HEK293T (cell line): ENCODE measurements around the gene RNF123.

Source experiments
- CTCF ChIA-PET: fragments of 350-600 bp; formaldehyde crosslinking; extraction: SDS; loops from one replicate; lab custom pipeline; 2021; ENCODE audit warnings: antibody characterized with exemption, inconsistent platforms; lab: Yijun Ruan, JAX
- POLR2A ChIA-PET: fragments of 350-600 bp; formaldehyde crosslinking; extraction: SDS; loops from one replicate; lab custom pipeline; 2020; ENCODE audit warnings: antibody characterized with exemption, inconsistent platforms; lab: Yijun Ruan, JAX
- DNase-seq: peaks from one replicate; pipeline ENCODE4 v3.0.0; 2012; ENCODE audit warnings: mixed read lengths; ENCODE audit errors: extremely low spot score
- ARNT ChIP-seq: fragments of 450-650 bp; IDR thresholded peaks from 2 replicates; pipeline ENCODE4 v1.6.1; 2017; ENCODE audit warnings: mild to moderate bottlenecking
- BHLHE40 ChIP-seq: fragments of 450-650 bp; IDR thresholded peaks from 2 replicates; pipeline ENCODE4 v1.6.1; 2016; ENCODE audit warnings: mild to moderate bottlenecking, moderate library complexity, borderline replicate concordance
- CTBP1 ChIP-seq: fragments of 450-650 bp; IDR thresholded peaks from 2 replicates; pipeline ENCODE4 v1.6.1; 2016; ENCODE audit warnings: borderline replicate concordance
- ELF4 ChIP-seq: fragments of 450-650 bp; IDR thresholded peaks from 2 replicates; pipeline ENCODE4 v1.6.1; 2017; ENCODE audit warnings: antibody characterized with exemption
- FOXA1 ChIP-seq: fragments of 450-650 bp; IDR thresholded peaks from 2 replicates; pipeline ENCODE4 v1.6.1; 2016; ENCODE audit warnings: mild to moderate bottlenecking
- FOXK2 ChIP-seq: fragments of 450-650 bp; IDR thresholded peaks from 2 replicates; pipeline ENCODE4 v1.6.1; 2016; ENCODE audit warnings: mild to moderate bottlenecking
- FOXM1 ChIP-seq: fragments of 450-650 bp; IDR thresholded peaks from 2 replicates; pipeline ENCODE4 v1.6.1; 2017; ENCODE audit warnings: mild to moderate bottlenecking, borderline replicate concordance
- HDGF ChIP-seq: fragments of 450-650 bp; IDR thresholded peaks from 2 replicates; pipeline ENCODE4 v1.6.1; 2017; ENCODE audit warnings: antibody characterized with exemption, borderline replicate concordance
- L3MBTL2 ChIP-seq: fragments of 450-650 bp; conservative IDR thresholded peaks from 2 replicates; pipeline ENCODE4 v1.6.1; 2016; ENCODE audit warnings: mild to moderate bottlenecking
- LEF1 ChIP-seq: fragments of 450-650 bp; IDR thresholded peaks from 2 replicates; pipeline ENCODE4 v1.6.1; 2017; ENCODE audit warnings: mild to moderate bottlenecking, borderline replicate concordance
- NFRKB ChIP-seq: fragments of 450-650 bp; IDR thresholded peaks from 2 replicates; pipeline ENCODE4 v1.6.1; 2016; ENCODE audit warnings: mild to moderate bottlenecking, moderate library complexity
- SP1 ChIP-seq: fragments of 450-650 bp; IDR thresholded peaks from 2 replicates; pipeline ENCODE4 v1.6.1; 2017
- SUZ12 ChIP-seq: fragments of 450-650 bp; IDR thresholded peaks from 2 replicates; pipeline ENCODE4 v1.6.1; 2016; ENCODE audit warnings: mild to moderate bottlenecking
- TARDBP ChIP-seq: fragments of 450-650 bp; IDR thresholded peaks from 2 replicates; pipeline ENCODE4 v1.6.1; 2016
- ZNF384 ChIP-seq: fragments of 450-650 bp; IDR thresholded peaks from 2 replicates; pipeline ENCODE4 v1.6.1; 2016
- TF ChIP-seq, protein P1 (sequence below): fragments of 450-650 bp; IDR thresholded peaks from 2 replicates; pipeline ENCODE4 v1.6.1; 2016

Gene RNF123

DNA sequence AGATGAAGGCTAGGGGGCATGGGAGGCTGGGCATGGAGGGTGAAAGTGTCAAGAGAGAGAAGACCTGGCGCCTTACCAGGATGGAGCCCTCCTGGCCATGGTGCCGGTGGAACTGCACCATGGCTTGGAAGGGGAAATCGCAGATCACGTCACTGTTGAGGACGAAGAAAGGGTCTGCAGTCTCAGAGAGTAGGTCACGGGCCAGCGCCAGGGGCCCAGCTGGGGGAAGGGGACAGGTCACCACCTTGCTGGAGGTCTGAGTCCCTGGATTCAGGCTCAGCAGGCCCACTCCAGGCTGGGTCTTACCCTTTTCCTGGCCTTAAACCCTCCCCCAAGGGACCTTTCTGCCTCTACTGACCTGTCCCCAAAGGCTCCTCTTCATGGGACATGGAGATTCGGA lies 33.5 kb downstream of the RNF123 start:
- TF ChIP-seq SUZ12: no peak
- TF ChIP-seq, protein P1, sequence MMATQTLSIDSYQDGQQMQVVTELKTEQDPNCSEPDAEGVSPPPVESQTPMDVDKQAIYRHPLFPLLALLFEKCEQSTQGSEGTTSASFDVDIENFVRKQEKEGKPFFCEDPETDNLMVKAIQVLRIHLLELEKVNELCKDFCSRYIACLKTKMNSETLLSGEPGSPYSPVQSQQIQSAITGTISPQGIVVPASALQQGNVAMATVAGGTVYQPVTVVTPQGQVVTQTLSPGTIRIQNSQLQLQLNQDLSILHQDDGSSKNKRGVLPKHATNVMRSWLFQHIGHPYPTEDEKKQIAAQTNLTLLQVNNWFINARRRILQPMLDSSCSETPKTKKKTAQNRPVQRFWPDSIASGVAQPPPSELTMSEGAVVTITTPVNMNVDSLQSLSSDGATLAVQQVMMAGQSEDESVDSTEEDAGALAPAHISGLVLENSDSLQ: no peak
- no peak for TF ChIP-seq SP1
- TF ChIP-seq ZNF384: no peak
- TF ChIP-seq FOXA1: no peak
- no peak for TF ChIP-seq L3MBTL2
- TF ChIP-seq FOXK2: no peak
- no peak for TF ChIP-seq HDGF
- TF ChIP-seq ELF4: no peak
- TF ChIP-seq LEF1: no peak
- TF ChIP-seq BHLHE40: no peak
- no peak for TF ChIP-seq TARDBP
- TF ChIP-seq FOXM1: no peak
- no peak for TF ChIP-seq CTBP1
- no peak for TF ChIP-seq NFRKB
- TF ChIP-seq ARNT: no peak

DNA sequence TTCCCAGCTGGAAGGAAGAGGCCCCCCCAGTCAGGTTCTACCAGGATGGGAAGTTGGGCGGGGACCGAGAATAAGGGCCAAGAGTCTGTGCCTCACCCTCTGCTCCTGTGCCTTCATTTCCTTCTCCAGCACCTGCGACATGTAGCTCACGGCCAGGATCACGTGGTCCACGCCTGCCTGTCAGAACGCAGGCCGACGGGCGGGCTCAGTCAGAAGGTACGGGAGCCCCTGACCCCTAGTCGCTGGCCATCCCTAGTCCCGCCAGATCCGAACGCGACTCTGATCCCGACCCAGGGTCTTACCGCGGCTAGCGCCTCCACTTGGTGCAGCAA lies 33.9 kb downstream of the RNF123 start:
- POLR2A ChIA-PET: interaction anchor here (0.7 to 1.7 kb wide), 4 partner anchors 9 to 84 kb away, joined by 3 to 4 read pairs (median 4); no protein-coding TSS in a partner anchor
- CTCF ChIA-PET: no interaction called here
- TF ChIP-seq, protein P1: no peak; the same call in 1 of the 2 replicates
- TF ChIP-seq NFRKB (no peak), FOXM1 (no peak), LEF1 (no peak), BHLHE40 (no peak), CTBP1 (no peak), ELF4 (no peak), L3MBTL2 (peak; percentile 66; the same call in 1 of the 2 replicates)
- DNase-seq: no peak

More for the DNA sequence above, 33.5 kb downstream of the RNF123 start:
- DNase-seq: no peak
- POLR2A ChIA-PET: interaction anchor here (1.2 to 1.9 kb wide), 4 partner anchors 9 to 85 kb away, joined by 3 to 6 read pairs (median 4); no protein-coding TSS in a partner anchor
- CTCF ChIA-PET: no interaction called here

DNA sequence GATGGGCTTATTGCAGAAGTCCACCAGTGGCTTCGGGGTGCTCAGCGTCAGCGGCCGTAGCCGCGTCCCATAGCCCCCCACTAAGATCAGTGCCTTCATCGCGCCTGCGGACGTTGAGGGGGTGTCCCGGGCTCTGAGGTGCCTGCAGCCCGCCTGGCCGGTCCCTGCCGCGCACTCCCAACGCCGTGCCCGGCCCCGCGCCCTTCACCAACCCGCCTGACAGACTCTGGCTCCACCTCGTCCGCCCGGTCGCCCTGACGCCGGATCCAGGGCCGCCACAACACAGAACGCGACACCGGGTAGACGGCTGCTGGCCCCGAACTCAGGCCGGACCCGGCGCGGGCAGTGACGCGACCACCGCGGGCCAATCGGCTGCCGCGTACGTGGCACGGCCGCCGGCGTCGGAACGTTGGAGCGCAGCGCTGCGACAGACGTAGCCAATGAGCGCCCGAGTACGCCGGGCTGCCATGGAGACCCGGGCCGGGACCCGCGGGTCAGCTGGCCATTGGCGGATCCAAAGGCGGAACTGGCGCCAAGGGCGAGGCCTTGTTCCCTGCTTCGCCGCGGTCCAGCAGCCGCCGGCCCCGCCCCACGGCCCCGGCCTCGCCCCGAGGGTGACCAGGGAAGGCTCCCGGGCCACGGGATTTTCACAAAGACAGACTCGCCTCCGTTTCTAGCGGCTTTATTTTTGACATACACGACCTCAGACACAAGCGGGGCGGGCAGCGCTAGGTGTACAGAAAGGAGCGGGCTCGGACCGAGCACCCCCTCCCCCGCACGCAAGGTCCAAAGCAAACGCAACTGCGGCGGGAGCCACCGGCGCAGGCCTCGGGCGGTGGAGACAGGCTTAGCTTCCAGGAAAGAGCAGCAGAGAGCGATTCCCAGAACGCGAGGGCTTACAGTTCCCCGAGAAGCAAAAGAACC lies 34.5 kb downstream of the RNF123 start, which contains the start of gene GMPPB:
Gene GMPPB (minus strand): TSS at position 324 of the 924 bp plus-strand sequence. CDS start 225 bp downstream, at position 99.
- DNase-seq: peak; percentile 96
- TF ChIP-seq HDGF (no peak), L3MBTL2 (peak; percentile 60), ELF4 (0 out of 2 replicates have a peak, but pooled peaks have one; percentile 39)
- POLR2A ChIA-PET: interaction anchor here (0.6 to 1.7 kb wide), 6 partner anchors 8 to 84 kb away, joined by 3 to 4 read pairs (median 4); partner anchors contain the start of gene IP6K1
- CTCF ChIA-PET: interaction anchor here (1.0 kb wide), 1 partner anchor 23 kb away, joined by 5 read pairs; no protein-coding TSS in a partner anchor

DNA sequence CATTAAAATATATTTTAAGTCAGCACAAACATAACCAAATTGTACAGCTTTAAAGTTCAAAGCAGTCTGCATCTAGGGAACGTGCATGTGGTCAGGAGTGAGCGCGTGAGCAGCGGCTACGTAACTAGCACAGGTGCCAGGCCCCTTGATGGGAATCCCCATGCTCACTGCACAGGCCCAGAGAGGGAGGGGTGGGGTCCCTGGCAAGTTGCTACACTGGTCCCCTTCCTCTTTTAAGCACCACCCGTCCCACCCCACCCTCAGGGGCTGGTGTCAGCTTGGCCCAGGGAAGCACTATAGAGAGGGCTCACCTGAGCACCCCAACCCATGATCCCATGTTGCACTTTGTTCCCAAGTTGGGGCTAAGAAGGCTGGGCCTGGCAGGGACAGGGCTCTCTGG lies 35.2 kb downstream of the RNF123 start:
- CTCF ChIA-PET: interaction anchor here (1.0 kb wide), 1 partner anchor 23 kb away, joined by 5 read pairs; no protein-coding TSS in a partner anchor
- TF ChIP-seq HDGF (0 out of 2 replicates have a peak, but pooled peaks have one; percentile 28), ZNF384 (no peak)
- no peak for DNase-seq
- POLR2A ChIA-PET: interaction anchor here (0.6 to 1.7 kb wide), 4 partner anchors 8 to 62 kb away, joined by 3 to 4 read pairs (median 4); partner anchors contain the start of gene IP6K1

DNA sequence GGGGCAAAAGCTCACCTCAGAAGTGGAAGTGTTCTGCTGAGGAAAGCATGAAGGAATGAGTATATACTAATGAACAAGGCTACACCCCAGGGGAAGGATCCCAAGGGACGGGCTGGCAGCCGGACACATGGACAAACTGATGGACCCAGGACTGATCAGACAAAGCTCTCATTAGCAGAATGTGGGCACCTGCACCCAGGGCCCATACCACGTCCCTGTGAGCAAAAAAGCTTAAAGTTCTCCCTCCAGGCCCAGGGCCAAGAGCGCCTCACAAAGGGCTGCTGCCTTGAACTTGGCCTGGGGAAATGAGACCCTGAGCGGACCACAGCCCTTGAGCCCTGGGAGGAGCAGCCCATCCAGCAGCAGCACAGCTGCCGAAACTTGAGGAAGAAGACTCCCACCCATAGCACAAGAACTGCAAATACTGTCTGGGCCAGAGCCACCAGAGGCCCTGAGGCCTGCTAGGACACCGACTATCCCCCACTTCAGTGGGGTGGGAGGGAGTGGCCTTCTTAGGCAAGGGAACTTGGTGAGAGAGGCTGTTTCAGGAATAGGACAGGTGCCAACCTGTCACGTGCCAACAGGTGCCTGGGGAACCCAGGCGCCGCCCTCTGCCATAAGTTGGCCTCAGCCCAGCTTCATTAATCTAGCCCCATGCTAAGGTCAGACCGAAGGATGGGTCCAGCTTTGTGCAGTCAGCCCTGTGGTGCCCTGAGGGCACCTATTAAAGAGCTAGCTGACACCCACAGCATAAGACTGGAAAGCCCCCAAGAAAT lies 36.7 kb downstream of the RNF123 start:
- POLR2A ChIA-PET: no interaction called here
- no peak for DNase-seq
- CTCF ChIA-PET: no interaction called here
- TF ChIP-seq SUZ12 (no peak), HDGF (no peak), FOXM1 (no peak), NFRKB (no peak), FOXA1 (no peak), ELF4 (no peak), LEF1 (no peak), ZNF384 (no peak), BHLHE40 (no peak), CTBP1 (no peak), L3MBTL2 (no peak), TARDBP (no peak), SP1 (no peak), FOXK2 (no peak), ARNT (no peak)
- TF ChIP-seq, protein P1: no peak
